Head of caudate nucleus (tissue), 42 donors: Measurements from ENCODE around the gene TEX11.
"Not testable (repeated sequence)": the region's sequence is repeated elsewhere in the genome, so short reads cannot be mapped to it uniquely, and the experiment has no call there.

Experiments
- DNase-seq, 42 donors: peaks; one replicate each; pipeline versions ENCODE4 v3.0.0 to v3.0.0-alpha.2; 2020 to 2021; ENCODE audit warnings: mixed read lengths in 7 of 42
- intact Hi-C: fragments of 100-400 bp; cut with DNase I; formaldehyde crosslinking; loops from one replicate; pipeline ENCODE4 v1.15.0; 2022

Gene TEX11

GRCh38 chrX:70515270-70515669, 393.2 kb downstream of the TEX11 start:
- intact Hi-C loops, DNase-seq: not testable (repeated sequence)

GRCh38 chrX:70509078-70509477, 399.4 kb downstream of the TEX11 start:
- no peak for DNase-seq
- intact Hi-C loops = no loop called here

- no peak for DNase-seq
- intact Hi-C loops = no loop called here
These were observed 400.1 kb downstream of the TEX11 start for GRCh38 chrX:70508296-70508911.

GRCh38 chrX:70505451-70505841, 403.1 kb downstream of the TEX11 start:
- intact Hi-C loops = no loop called here

GRCh38 chrX:70504772-70505450, 403.6 kb downstream of the TEX11 start:
- no peak for DNase-seq
- intact Hi-C loops = no loop called here

More at GRCh38 chrX:70505451-70505841, 403.1 kb downstream of the TEX11 start:
- DNase-seq = no peak

- DNase-seq = no peak
- intact Hi-C loops = no loop called here
These were observed 407.7 kb downstream of the TEX11 start for GRCh38 chrX:70500826-70501225.

GRCh38 chrX:70498129-70498528, 410.4 kb downstream of the TEX11 start:
- DNase-seq = no peak
- intact Hi-C loops = no loop called here

GRCh38 chrX:70497026-70497425, 411.5 kb downstream of the TEX11 start:
- intact Hi-C loops = no loop called here
- DNase-seq = no peak

GRCh38 chrX:70496491-70496890, 412.0 kb downstream of the TEX11 start:
- DNase-seq = no peak
- intact Hi-C loops = no loop called here

- no peak for DNase-seq
- intact Hi-C loops = no loop called here
These were observed 414.1 kb downstream of the TEX11 start for GRCh38 chrX:70494441-70494840.

- DNase-seq = no peak
- intact Hi-C loops = no loop called here
These were observed 419.7 kb downstream of the TEX11 start for GRCh38 chrX:70488856-70489255.

- intact Hi-C loops = no loop called here
- DNase-seq = no peak
These were observed 423.0 kb downstream of the TEX11 start for GRCh38 chrX:70485466-70485865.

- DNase-seq = no peak
- intact Hi-C loops = no loop called here
These were observed 426.2 kb downstream of the TEX11 start for GRCh38 chrX:70482300-70482699.

- intact Hi-C loops = no loop called here
- DNase-seq = peak in 4 of 42 donors; percentile 8 to 36 (median 14)
These were observed 426.8 kb downstream of the TEX11 start for GRCh38 chrX:70481471-70482270.

- DNase-seq = peak; percentile 1 to 76 (median 38)
- intact Hi-C loops = no loop called here
These were observed 427.9 kb downstream of the TEX11 start for GRCh38 chrX:70480660-70481018.

- intact Hi-C loops = no loop called here
- no peak for DNase-seq
These were observed 428.4 kb downstream of the TEX11 start for GRCh38 chrX:70479922-70480659.

- intact Hi-C loops = no loop called here
- DNase-seq = peak in 1 of 42 donors; percentile 30
These were observed 429.1 kb downstream of the TEX11 start for GRCh38 chrX:70479247-70479921.
